ENCODE data around the gene UBD.

The UBD gene

GRCh38 chr6:29559524-29560287 is at the start of gene UBD:
TSS of gene UBD (minus strand) at chr6:29559732. CDS start at chr6:29559701, 31 bp downstream.
- no peak for DNase-seq

- DNase-seq, result no peak
Observed at GRCh38 chr6:29608131-29608530, 48.6 kb upstream of the UBD start.

- DNase-seq, result no peak
Observed at GRCh38 chr6:29603930-29604329, 44.4 kb upstream of the UBD start.

GRCh38 chr6:29603456-29603855 is 43.9 kb upstream of the UBD start:
- DNase-seq, result no peak

- DNase-seq, result no peak
Observed at GRCh38 chr6:29602564-29603361, 43.2 kb upstream of the UBD start.

GRCh38 chr6:29598172-29598747 is 38.7 kb upstream of the UBD start:
- no peak for DNase-seq

GRCh38 chr6:29597184-29597583 is 37.7 kb upstream of the UBD start:
- DNase-seq, result no peak

- DNase-seq, result no peak
Observed at GRCh38 chr6:29596381-29596900, 36.9 kb upstream of the UBD start.

GRCh38 chr6:29593199-29593855 is 33.8 kb upstream of the UBD start:
- DNase-seq, result no peak

- no peak for DNase-seq
Observed at GRCh38 chr6:29591677-29592076, 32.1 kb upstream of the UBD start.

- no peak for DNase-seq
Observed at GRCh38 chr6:29590218-29590808, 30.8 kb upstream of the UBD start.

GRCh38 chr6:29589423-29590048 is 30.0 kb upstream of the UBD start:
- DNase-seq, result peak; percentile 30

GRCh38 chr6:29584821-29585220 is 25.3 kb upstream of the UBD start, which contains the start of gene OR2H2:
TSS of gene OR2H2 (plus strand) at chr6:29585121. CDS start at chr6:29587945, 2,824 bp downstream.
- no peak for DNase-seq

- no peak for DNase-seq
Observed at GRCh38 chr6:29577544-29577943, 18.0 kb upstream of the UBD start.

GRCh38 chr6:29576056-29576455 is 16.5 kb upstream of the UBD start:
- no peak for DNase-seq

- no peak for DNase-seq
Observed at GRCh38 chr6:29567991-29568390, 8.5 kb upstream of the UBD start.

- DNase-seq, result no peak
Observed at GRCh38 chr6:29567541-29567940, 8.0 kb upstream of the UBD start.

GRCh38 chr6:29566856-29567255 is 7.3 kb upstream of the UBD start:
- no peak for DNase-seq

- DNase-seq, result no peak
Observed at GRCh38 chr6:29564875-29565274, 5.3 kb upstream of the UBD start.

GRCh38 chr6:29563435-29563965 is 4.0 kb upstream of the UBD start:
- DNase-seq, result no peak

- no peak for DNase-seq
Observed at GRCh38 chr6:29561606-29562181, 2.2 kb upstream of the UBD start.

Data from NCI-H510A treated with DMSO at 0.1 percent for 48 hours (cell line).